ENCODE measurements around the gene ITIH2.

ITIH2 gene

DNA sequence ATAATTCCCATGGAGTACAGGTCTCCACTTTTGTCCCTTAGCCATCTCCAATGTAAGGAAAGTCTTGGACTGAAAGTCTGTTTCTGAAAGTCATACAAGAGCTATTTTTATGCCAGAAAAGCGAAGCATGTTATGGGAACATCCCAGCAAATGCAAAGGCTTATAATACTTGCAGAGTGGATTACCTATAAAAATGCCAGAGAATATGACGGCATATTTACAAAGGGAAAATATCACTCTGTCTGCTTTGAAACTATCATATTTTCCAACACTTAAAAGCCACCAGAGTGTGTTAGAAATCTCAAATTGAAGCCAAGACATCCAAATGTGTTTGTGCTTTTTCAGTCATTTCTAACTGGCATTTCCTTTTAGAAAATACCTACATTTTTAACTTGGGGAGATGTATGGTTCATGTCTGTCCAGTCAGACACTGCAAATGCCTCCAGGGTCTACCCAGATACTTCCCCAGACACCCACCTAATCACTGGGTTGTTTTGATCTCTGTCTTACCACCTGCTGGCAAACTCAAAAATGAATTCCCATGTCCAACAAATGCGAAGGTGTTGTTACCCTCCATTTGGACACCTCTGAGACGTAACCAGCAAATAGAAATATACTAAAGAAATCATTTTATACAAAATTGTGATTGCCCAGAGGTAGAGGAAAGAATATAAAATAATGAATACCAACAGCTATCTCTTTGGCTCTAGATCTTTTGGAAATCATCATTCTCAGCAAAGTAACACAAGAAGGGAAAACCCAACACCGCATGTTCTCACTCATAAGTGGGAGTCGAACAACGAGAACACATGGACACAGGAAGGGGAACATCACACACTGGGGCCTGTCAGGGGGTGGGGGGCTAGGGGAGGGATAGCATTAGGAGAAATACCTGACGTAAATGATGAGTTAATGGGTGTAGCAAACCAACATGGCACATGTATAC, 1.2 kb downstream of the ITIH2 start:
- in situ Hi-C loops (cut with HindIII; ENCODE audit: low pct_ligation_motif_present, low sequenced_read_pairs): no loop called here
- TF ChIP-seq, protein P1, sequence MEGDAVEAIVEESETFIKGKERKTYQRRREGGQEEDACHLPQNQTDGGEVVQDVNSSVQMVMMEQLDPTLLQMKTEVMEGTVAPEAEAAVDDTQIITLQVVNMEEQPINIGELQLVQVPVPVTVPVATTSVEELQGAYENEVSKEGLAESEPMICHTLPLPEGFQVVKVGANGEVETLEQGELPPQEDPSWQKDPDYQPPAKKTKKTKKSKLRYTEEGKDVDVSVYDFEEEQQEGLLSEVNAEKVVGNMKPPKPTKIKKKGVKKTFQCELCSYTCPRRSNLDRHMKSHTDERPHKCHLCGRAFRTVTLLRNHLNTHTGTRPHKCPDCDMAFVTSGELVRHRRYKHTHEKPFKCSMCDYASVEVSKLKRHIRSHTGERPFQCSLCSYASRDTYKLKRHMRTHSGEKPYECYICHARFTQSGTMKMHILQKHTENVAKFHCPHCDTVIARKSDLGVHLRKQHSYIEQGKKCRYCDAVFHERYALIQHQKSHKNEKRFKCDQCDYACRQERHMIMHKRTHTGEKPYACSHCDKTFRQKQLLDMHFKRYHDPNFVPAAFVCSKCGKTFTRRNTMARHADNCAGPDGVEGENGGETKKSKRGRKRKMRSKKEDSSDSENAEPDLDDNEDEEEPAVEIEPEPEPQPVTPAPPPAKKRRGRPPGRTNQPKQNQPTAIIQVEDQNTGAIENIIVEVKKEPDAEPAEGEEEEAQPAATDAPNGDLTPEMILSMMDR (IDR thresholded peaks at IDR 0.05; ENCODE audit: low read depth, low read length, missing control alignments): no peak
- H3K27me3 ChIP-seq (replicated peaks): no peaks in the 10 kb centered on the region

DNA sequence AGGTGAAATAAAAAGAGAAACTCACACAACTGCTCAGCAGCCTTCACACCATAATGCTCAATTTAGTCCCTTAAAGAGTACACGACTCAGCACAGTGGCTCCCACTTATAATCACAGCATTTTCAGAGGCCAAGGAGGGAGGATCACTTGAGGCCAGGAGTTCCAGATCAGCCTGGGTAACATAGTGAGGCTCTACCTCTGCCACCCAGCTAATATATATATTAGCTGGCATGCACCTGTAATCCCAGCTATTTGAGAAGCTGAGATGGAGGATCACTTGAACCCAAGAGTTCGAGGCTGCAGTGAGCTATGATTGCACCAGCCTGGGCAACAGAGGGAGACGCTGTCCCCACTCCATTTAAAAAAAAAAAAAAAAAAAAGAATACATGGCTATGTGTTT, 2.2 kb downstream of the ITIH2 start:
- no peak overlapping the region for H3K4me3 ChIP-seq (ENCODE audit: low read depth, low read length)

More for the DNA sequence above, 1.2 kb downstream of the ITIH2 start:
- H3K36me3 ChIP-seq (replicated peaks): no peaks in the 10 kb centered on the region
- DNase-seq: no peak
- no peak overlapping the region for H3K27ac ChIP-seq
- no peak overlapping the region for H3K4me3 ChIP-seq (ENCODE audit: low read depth, low read length)

DNA sequence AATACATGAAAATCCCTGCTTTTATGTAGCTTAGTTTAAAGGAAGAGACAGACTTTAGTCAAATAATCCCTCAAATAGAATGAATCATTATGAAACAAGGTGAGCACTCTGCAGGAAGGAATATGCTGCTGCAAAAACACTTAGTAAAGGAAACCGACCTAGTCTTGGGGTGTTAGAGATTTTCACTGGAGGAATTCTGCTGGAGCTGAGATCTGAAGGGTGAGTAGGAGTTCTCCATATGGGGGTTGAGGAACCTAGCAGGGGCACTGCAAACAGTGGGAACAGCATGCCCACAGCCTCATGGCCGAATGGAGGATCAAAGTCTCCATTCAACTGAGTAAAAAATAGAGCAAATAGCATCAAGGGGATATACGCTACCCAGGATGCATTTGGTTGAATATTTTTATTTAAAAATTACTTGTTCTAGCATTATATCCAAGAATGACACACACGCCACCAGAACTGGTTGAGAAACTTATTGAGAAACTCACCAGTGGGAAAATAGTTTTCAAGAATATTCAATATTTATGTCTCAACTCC, 3.5 kb downstream of the ITIH2 start:
- no peak for DNase-seq
- no peaks in the 10 kb centered on the region for H3K36me3 ChIP-seq (replicated peaks)
- H3K27ac ChIP-seq: no peak overlapping the region
- TF ChIP-seq, protein P1 (IDR thresholded peaks at IDR 0.05; ENCODE audit: low read depth, low read length, missing control alignments): no peak
- in situ Hi-C loops (cut with HindIII; ENCODE audit: low pct_ligation_motif_present, low sequenced_read_pairs): no loop called here
- no peak overlapping the region for H3K4me3 ChIP-seq (ENCODE audit: low read depth, low read length)
- H3K27me3 ChIP-seq (replicated peaks): no peaks in the 10 kb centered on the region

More for the DNA sequence above, 2.2 kb downstream of the ITIH2 start:
- Histone ChIP-seq H3K27ac (no peak overlapping the region), H3K27me3 (replicated peaks) (no peaks in the 10 kb centered on the region), H3K36me3 (replicated peaks) (no peaks in the 10 kb centered on the region)
- in situ Hi-C loops (cut with HindIII; ENCODE audit: low pct_ligation_motif_present, low sequenced_read_pairs): no loop called here
- DNase-seq: no peak
- TF ChIP-seq, protein P1 (IDR thresholded peaks at IDR 0.05; ENCODE audit: low read depth, low read length, missing control alignments): no peak

DNA sequence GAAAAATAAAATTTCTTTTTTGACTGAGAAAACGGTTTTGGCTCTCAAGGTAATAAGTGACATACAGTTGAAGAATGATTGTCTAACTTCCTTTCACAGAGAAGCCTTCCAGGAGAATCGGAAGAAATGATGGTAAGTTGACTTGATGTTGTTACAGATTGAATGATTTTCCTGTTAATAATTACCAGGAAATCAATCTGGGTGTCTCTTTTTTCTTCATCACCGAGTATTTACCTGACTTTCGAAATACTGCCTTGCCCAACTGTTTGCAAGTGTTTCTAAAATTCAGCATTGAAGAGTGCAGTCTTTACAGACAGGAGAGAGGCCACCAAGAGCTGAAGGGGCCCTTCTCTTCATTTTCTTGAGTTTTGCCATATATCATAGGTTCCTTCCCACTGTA, 4.0 kb downstream of the ITIH2 start:
- no peaks in the 10 kb centered on the region for H3K27me3 ChIP-seq (replicated peaks)
- in situ Hi-C loops (cut with HindIII; ENCODE audit: low pct_ligation_motif_present, low sequenced_read_pairs): no loop called here

DNA sequence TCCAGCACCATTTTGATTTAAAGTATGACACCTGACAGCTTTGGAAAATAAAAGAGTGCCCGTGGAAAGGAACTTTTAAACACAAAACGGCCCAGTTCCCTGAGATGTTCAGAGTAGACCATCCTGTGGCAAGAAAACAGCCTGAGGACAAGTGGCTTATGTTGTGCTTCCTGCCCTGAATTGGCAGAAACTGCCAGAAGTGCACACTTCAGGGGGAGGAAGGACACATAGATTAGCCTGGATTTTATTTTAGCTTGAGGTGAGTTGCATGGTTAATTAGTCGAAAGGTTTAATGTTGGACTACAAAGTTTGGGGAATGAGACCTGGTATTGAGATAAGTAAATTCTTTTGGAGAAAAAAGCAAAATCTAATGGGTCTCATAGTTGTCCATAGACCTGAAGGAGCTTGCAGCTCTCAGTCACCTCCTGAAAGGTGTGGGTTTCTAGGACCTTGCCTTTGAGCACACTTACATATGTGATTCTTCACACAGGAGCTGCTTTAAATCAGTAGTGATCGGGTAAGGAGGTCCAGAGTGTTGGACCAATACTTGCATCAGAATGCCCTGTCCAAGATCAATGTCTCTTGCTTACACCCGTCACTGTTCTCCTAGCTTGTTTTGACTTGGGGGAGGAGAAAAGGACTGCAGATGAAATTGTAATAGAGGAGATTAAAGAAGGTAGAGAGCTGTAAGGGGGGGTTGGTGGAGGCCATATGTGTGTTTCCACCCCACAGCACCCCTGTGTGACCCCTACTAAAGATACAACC, 4.9 kb downstream of the ITIH2 start:
- in situ Hi-C loops (cut with HindIII; ENCODE audit: low pct_ligation_motif_present, low sequenced_read_pairs): no loop called here
- TF ChIP-seq, protein P1 (IDR thresholded peaks at IDR 0.05; ENCODE audit: low read depth, low read length, missing control alignments): no peak
- no peaks in the 10 kb centered on the region for H3K27me3 ChIP-seq (replicated peaks)
- no peak overlapping the region for H3K27ac ChIP-seq
- H3K4me3 ChIP-seq (ENCODE audit: low read depth, low read length): no peak overlapping the region
- DNase-seq: no peak
- no peaks in the 10 kb centered on the region for H3K36me3 ChIP-seq (replicated peaks)

More for the DNA sequence above, 4.0 kb downstream of the ITIH2 start:
- Histone ChIP-seq H3K36me3 (replicated peaks) (no peaks in the 10 kb centered on the region), H3K27ac (no peak overlapping the region), H3K4me3 (ENCODE audit: low read depth, low read length) (no peak overlapping the region)
- no peak for DNase-seq
- TF ChIP-seq, protein P1 (IDR thresholded peaks at IDR 0.05; ENCODE audit: low read depth, low read length, missing control alignments): no peak
